ENCODE results near the gene MBD3L3.
"Not testable (repeated sequence)": the region's sequence is repeated elsewhere in the genome, so short reads cannot be mapped to it uniquely, and the experiment has no call there.

MBD3L3 gene

DNA sequence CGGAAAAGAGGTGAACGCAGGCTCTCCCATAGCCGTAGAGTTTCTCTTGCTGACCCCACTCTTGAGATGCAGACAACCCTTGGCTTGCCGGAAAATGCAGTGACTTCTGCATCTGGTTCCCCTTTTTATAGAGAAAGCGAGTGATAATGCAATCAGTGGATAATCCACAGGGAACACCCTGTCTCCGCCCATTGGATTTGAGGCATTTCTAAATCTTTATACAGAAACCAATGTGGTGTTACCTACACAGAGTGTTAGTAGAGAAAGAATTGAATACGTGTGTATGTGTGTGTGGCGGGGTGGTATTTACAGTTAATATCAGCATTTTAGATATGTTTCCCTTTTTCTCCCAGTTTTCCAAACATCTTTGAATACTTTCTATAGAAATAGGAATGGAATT lies at the start of gene MBD3L3:
MBD3L3 (minus strand) TSS at position 101 of the 400 bp plus-strand sequence; CDS start at position 30, 71 bp downstream.
- DNase-seq: not testable (repeated sequence)

DNA sequence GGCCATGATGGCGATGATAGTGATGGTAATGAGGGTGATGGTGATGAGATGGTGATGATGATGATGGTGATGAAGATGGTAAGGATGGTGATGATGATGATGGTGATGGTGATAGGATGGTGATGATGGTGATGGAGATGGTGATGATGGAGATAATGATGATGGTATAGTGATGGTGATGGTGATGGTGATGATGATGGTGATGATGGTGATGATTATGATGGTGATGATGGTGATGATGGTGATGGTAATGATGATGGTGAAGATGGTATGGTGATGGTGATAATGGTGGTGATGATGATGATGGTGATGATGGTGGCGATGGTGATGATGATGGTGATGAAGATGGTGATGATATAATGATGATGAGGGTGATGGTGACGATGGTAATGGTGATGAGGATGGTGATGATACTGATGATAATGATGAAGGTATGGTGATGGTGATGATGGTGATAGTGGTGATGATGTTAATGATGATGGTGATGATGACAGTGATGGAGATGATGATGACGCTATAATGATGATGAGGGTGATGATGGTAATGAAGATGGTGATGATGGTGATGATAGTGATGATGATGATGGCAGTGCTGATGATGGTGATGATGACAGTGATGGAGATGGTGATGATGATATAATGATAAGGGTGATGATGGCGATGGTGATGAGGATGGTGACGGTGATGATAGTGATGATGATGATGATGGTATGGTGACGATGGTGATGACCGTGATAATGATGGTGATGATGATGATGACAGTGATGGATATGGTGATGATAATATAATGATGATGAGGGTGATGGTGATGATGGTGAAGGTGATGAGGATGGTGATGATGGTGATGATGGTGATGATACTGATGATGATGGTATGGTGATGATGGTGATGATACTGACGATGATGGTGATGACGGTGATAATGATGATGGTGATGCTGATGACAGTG lies 48.5 kb upstream of the MBD3L3 start:
- no peak for DNase-seq

DNA sequence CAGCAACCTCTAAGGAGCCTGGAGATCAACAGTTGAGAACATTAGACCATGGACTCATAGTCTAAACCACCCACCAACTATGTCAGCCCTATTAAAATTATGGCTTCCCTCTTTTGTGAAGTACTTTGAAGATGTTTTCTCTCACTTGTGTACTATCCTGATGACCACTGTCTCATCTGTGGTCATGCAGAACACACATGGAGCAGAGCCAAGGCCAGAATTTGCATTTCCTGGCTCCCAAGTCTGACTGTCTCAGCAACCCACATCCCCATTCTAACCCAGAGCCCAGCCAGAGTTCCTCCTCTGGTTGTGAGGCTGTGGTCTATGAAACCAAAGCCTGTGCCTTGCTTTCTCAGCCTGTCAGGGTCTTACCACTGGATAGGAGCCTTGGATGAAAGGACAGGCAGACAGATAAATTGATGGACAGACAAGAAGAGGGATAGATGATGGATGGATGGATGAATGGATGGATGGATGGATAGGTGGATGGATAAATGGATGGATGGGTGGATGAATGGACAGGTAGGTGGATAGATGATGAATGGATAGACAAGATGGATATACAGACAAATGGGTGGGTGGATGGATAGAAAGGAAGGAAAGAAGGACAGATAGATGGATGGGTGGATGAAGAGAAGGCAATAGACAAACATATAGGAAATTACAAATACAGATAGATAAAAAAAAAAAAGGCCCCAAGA lies 46.4 kb upstream of the MBD3L3 start:
- no peak for DNase-seq

DNA sequence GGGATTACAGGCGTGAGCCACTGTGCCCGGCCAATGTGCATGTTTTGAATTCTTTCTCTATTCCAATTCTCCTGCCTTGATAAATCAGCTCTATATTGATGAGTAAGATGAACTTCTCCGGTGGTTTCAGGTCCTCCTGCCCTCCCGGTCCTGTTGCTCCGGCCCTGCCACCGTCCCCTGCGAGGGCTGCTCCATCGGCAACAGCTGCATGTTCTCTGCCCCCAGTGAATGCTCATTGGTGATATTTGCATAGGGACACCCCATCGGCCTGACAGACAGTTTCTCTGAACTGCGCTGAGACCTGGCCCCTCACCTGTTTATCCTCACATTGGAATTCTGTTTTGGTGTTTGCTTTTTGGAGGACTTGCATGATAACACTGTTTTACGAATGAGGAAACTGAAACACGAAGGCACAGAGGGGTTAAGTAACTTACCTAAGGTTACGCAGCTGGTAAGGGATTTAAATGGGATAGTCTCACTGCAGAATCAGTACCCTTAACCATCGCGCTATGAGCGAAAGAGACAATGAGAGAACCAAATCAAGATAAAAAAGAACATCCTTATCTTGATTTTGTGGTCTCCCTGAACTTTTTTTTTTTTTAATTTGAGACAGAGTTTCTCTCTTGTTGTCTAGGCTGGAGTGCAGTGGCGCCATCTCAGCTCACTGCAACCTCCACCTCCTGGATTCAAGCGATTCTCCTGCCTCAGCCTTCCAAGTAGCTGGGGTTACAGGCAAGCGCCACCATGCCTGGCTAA lies 43.2 kb upstream of the MBD3L3 start:
- DNase-seq: no peak

DNA sequence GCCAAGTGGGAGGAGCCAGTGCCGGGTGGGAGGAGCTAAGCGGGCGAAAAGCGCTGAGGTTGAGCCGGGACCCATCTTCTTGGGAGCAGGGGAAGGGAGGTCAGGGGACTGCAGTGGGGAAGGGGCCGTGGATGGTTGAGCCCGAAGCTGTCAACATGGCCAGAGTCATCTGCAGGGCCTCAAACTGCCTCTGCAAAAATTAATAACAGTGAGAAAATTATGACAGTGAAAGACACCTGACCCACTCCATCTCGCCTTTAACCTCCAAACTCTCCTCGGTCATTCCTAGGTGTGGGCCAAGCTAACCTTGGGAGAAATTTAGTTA lies 41.1 kb upstream of the MBD3L3 start:
- DNase-seq: no peak

DNA sequence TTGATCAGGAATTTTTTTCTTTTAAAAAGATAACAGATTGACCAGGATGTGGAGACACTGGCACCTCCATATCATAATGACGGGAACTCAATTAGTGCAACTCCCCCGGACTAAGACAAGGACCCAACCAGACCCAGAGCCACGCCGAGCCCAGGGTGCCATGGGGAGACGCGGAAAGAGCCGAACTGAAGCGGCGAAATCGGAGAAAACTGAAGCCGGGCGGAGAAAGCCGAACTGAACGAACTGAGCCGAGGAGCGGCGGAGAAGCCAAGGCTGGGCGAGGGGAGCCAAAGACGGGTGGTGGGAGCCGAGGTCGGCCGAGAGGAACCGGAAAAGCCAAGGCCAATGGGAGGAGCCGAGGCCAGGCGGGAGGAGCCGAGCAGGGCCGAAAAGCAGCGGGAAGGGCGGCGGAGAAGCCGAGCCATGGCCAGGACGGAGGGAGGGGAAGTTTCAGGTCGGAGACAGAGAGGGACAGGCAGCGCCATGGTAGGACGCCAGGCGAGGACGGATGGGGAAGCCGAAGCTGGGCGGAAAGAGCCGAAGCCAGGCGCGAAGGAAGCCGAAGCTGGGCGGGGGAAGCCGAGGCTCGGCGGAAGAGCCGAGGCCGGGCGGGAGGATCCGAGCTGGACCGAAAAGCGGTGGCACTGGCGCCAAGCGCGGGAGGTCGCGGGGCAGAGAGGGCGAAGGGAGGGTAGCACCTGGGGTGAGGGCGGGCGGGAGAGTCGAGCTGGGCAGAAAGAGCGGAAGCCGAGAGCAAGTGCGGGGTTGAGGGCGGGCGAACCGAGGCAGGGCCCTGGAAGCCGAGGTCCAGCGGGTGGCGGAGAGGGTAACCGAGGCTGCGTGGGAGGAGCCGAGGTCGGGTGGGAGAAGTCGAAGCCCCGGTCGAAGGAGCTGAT lies 40.5 kb upstream of the MBD3L3 start:
- peak; percentile 38 for DNase-seq

DNA sequence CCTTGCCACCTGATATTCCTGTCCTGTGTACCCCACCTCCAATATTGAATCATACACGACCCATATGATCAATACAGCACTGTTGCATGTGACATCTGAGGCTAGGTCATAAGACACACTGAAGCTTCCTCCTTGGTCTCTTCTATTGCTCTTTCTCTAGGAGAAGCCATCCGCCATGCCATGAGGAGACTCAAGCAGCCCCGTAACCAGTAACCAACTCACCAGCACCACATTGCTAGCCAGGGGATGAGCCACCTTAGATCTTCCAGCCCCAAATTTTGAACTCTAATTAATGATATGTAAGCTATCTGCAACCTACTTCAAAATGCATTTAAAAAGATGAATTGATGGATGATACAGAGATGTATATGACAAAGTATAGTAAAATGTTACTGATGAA lies 39.6 kb upstream of the MBD3L3 start:
- no peak for DNase-seq

DNA sequence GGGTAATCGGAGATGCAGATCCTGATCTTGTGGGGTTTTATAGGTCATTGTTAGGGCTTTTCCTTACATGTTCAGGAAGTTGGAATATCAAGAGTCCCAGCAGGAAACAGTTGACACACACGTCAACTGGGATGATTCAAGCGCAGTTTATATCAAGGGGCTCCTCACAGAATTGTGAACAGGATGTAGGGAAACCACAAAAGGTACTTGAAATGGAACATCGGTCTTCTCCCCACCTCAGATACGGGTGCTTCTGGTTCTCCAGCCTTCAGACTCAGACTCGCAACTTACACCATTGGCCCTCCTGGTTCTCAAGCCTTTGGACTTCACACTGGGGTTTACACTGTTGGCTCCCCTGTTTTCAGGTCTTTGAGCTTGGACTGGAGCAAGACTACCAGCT lies 30.5 kb upstream of the MBD3L3 start:
- DNase-seq: no peak

DNA sequence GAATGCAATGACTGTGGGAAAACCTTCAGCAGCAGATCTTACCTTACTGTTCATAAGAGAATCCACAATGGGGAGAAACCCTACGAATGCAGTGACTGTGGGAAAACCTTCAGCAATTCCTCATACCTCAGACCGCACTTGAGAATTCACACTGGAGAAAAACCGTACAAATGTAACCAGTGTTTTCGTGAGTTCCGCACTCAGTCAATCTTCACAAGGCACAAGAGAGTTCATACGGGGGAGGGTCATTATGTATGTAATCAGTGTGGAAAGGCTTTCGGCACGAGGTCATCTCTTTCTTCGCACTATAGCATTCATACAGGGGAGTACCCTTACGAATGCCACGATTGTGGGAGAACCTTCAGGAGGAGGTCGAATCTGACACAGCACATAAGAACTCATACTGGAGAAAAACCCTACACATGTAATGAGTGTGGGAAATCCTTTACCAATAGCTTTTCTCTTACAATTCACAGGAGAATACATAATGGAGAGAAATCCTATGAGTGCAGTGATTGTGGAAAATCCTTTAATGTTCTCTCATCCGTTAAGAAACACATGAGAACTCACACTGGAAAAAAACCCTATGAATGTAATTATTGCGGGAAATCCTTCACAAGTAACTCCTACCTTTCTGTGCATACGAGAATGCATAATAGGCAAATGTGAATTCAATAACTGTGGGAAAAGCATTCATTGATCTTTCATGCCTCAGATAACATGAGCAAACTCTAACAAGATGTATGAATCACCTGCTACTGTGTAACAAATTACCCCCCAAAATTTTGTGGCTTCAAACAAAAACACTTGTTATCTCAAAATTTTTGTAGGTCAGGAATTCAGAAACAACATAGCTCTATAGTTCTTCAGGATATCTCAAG lies 24.8 kb upstream of the MBD3L3 start:
- no peak for DNase-seq

DNA sequence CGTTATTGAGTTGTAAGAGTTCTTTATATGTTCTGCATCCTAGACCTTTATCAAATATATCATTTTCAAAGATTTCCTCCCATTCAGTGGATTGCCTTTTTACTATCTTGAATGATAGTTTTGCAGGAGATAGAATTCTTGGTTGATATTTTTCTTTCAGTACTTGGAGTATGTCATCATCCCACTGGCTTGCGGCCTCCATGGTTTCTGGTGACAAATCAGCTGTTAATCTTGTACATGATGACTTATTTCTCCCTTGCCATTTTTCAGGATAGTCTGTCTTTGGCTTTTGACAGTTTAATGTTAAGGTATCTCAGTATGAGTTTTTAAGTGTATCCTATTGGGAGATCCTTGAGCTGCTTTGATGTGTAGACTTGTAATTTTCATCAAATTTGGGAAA lies 19.5 kb upstream of the MBD3L3 start:
- DNase-seq: no peak

DNA sequence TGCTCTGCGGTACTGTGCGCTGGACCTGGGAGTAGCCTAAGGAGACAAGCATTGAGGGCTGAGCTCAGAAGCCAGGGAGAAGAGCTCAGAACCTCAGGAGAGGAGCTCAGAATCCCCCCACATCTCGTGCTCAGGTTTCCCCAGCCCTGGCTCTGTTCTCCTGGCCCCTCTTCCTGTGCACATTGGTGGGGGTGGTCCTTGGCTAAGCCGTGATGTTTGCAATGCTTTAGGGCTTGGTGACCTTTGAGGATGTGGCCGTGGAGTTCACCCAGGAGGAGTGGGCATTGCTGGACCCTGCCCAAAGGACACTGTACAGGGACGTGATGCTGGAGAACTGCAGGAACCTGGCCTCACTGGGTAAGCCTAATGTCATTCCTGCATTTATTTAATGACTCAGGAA lies 17.7 kb upstream of the MBD3L3 start:
- DNase-seq: no peak

DNA sequence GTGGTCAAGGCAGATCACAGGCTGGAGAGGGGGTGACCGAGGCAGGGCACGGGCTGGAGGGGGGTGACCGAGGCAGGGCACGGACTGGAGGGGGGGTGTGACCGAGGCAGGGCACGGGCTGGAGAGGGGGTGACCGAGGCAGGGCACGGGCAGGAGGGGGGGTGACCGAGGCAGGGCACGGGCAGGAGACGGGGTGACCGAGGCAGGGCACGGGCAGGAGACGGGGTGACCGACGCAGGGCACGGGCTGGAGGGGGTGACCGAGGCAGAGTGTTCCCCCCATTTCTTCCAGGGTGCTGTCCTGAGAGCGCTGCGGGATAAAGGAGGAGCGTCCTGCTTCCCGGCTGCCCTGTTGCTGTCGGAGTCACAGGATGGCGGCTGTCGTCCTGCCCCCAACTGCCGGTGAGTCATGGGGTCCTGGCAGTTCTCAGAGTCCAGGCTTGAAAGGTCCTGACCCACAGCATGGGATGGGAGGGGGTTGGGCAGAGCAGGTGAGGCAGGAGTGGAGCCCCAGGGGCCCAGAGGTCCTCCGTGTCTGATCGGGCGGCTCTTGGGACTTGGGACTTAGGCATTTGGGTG lies 16.3 kb upstream of the MBD3L3 start:
- no peak for DNase-seq

DNA sequence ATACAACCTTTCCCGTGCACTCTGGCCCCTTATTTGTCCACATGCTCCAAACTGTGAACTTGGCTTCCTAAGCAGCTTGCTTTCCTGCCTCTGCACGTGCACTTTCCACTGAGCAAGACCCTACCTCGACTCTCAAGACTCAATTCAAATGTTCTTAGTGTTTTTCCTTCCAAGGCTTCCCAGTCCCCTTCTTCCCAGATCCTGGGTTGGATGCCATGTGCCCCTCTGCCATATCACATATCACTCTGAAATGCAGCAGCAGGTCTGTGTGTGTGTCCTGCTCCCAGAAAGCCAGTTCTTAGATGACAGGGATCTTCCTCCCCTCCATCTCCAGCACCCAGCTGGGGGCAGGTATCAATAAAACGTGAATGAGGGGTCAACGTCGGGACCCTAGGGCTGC lies 14.1 kb upstream of the MBD3L3 start:
- no peak for DNase-seq

DNA sequence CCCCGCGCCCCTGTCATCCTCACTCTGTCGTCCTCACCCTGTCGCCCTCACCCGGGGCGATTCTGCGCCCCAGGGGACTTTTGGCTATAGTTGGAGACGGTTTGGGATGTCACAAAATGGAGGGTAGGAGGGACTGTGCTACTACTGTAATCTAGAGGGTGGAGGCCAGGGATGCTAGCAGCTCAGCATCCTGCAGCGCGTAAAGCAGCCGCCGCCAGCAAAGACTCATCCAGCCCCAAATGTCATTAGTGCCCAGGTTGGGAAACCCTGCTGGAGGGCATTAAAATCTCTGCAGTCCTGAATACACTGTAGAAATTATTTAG lies 11.4 kb upstream of the MBD3L3 start:
- DNase-seq: no peak

DNA sequence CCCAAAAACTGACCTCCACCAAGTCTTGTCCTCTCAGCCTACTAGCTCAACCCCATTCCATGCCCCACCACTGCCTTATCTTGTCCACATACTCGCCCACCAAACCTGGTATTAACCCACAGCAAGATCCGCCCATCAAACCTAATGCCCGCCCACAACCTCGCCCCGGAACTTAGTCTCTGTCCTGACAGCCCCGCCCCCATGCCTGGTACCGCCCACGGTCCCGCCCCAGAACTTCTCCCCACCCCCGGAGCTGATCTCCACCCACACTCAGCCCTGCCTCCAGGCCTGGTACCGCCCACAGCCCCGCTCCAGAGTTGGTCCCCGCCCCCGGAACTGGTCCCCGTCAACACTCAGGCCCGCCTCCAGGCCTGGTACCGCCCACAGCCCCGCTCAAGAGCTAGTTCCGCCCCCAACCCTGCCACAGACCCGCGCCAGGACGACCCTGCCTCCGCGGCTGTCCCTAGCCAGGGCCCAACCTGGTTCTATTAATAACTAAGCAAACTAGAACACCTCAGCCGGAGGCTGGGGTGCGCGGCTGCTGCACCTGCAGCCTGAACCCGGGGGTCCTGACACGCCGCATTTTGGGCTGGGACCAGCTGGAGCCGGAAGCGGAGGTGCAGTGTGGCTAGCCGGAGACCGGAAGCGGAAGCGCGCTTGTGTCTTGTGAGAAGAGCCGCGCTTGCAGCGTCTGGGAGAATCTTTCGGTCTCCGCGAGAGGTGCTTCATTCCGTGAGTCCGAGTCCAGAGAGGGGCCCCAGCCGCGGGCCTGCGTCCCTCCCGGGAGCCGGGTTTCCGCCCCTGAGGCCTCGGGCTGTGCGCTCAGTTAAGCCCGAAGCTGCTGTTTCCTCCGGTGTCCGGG lies 10.8 kb upstream of the MBD3L3 start, which contains the start of gene ZNF557:
ZNF557 (plus strand) TSS at position 662 of the 862 bp plus-strand sequence. CDS start 5,372 bp downstream, outside the sequence.
- peak; percentile 50 for DNase-seq

DNA sequence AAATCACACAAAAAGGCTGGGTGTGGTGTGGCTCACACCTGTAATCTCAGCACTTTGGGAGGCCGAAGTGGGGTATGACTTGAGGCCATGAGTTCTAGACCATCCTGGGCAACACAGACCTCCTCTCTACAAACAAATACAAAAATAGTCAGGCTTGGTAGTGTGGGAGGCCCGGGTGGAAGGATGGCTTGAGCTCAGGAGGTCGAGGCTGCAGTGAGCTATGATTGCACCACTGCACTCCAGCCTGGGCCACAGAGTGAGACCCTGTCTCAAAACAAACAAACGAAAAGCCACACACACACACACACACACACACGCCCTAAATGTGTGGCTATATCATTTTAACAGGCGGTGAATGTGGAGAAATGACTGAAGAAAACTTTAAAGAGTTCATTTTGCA lies 10.1 kb upstream of the MBD3L3 start:
- DNase-seq: no peak

DNA sequence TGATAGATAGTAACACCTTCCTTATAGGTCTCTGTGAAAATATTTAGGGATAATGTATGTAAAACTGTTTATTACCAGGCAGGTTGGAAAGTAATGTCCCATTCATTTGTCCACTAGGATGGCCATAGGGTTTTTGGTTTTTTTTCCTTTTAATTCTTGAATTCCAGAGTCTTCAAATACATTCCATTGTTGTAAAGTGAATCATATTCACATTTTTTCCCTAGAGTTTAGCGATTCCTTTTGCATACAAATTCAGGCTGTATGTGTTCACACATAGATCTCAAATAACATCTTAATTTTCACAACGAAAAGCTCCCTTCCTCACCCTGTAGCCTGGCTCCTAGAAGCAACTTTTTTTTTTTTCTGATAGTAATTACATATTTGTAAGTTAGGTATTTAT lies 9.2 kb upstream of the MBD3L3 start:
- DNase-seq: no peak

DNA sequence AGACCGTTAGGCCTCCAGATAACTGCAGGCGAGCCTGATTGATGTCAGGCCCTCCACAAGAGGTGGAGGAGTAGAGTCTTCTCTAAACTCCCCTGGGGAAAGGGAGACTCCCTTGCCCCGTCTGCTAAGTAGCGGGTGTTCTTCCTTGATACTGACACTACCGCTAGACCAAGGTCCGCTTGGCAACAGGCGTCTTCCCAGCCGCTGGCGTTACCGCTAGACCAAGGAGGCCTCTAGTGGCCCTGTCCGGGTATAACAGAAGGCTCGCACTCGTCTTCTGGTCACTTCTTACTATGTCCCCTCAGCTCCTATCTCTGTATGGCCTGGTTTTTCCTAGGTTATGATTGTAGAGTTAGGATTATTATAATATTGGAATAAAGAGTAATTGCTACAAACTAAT lies 8.6 kb upstream of the MBD3L3 start:
- not testable (repeated sequence) for DNase-seq

DNA sequence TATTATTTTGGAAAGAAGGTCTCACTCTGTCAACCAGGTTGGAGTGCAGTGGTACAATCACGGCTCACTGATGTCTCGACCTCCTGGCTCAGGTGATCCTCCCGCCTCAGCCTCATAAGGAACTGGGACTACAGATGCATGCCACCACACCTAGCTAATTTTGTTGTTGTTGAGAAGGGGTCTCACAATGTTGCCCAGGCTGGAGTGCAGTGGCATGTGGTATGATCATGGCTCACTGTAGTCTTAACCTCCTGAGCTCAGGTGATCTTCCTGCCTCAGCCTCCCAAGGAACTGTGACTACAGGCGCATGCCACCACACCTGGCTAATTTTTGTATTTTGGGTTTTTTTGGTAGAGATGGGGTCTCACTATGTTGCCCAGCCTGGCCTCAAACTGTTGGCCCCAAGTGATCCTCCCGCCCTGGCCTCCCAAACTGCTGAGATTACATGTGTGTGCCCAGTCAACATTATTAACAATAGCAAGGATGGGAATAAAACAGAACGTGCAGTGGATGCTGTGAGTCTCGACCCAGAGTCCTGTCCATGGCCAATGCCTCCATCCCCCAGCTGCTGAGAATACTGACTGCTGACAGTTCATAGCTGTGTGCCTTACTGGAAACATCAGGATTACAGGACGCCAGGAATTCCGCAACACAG lies 5.4 kb upstream of the MBD3L3 start:
- no peak for DNase-seq

DNA sequence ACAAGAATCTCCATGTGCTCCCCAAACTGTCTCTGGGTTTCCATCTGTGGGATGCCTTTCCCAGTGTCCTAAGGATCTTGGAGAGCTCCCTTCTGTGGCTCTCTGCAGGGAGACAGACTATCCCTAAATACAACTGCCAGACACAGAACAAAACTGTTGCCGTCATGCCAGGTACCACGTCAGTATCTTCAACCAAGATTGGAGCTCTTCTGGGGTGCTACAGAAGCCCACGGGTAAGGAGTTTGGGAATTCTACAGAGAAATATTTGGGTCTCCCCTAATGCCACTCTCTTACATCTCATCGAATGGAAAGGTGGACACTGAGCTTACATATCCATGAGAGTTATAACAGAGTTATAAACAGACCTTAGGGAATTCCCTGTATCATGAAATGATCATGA lies 4.9 kb upstream of the MBD3L3 start:
- no peak for DNase-seq
